ENCODE measurements around the gene CDC123. TPM values are rescaled to one million over a fixed set of nuclear protein-coding genes. Genes with fewer than 3 reads are reported as not detected.
A peak's percentile ranks its signal among the peaks of the same experiment; 100 is the strongest.

Gene CDC123, protein sequence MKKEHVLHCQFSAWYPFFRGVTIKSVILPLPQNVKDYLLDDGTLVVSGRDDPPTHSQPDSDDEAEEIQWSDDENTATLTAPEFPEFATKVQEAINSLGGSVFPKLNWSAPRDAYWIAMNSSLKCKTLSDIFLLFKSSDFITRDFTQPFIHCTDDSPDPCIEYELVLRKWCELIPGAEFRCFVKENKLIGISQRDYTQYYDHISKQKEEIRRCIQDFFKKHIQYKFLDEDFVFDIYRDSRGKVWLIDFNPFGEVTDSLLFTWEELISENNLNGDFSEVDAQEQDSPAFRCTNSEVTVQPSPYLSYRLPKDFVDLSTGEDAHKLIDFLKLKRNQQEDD
- total RNA-seq (2014; rRNA removed) = 74.2 and 110 TPM in 2 replicates
- percentile 77 among the genes with signal in this experiment for Bru-seq, nascent RNA
- BruChase-seq, experiment 1, labeled RNA remaining after a 6-hour chase = percentile 81 among the genes with signal in this experiment
- BruChase-seq, experiment 2, labeled RNA remaining after a 2-hour chase = percentile 73 among the genes with signal in this experiment
- long read RNA-seq, transcript CDC123-201 (13 exons, 1,542 nt) = major isoform, 68 of 98 reads
- long read RNA-seq, partial matches to known transcripts = 10 of 98 reads
- long read RNA-seq, other reads (novel, unspliced or antisense) = 19 of 98 reads

DNA sequence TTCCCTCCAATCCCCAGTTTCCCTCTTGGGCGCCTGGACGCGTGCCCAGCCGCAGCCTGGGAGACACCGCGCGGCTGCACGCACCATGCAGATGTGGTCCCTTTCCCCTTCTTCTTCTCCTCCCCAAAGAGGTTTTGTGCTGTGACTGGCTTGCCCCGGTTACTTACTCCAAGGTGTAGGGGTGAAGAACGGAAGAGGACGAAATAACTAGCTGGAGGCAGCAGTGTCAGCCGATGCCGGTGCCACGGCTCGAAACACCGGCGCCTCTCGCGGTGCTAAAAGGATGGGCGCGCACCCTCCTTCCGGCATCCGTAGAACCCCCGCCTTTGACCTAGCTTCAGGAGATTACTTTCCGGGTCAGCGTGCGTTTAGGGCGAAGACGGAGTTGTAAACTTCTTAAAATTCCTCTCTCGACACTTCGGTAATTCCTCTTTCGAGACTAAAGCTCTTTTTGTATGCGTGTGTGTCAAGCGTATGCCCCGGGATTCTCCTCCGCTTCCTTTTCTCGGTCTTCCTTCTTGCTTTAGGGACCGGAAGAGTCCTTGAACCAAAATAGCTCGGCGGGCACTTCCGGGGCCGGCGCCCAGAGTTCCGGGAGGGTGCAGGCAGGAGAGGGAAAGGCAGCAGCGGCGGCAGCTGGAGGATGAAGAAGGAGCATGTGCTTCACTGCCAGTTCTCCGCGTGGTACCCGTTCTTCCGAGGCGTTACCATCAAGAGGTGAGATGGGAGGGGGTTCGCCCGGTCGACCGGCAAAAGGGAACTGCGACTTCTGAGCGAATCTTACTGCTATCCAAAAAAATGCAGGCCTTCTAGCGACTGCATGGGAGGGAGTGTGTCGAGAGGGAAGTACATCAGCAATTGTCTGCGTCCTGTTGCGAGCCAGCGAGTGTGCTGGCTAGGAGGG is at the start of gene CDC123, which contains the start of gene NUDT5:
TSS of gene CDC123 (plus strand) at position 586 of the 904 bp plus-strand sequence. CDS start at position 644, 58 bp downstream.
TSS of gene NUDT5 (minus strand) at position 289 of the 904 bp plus-strand sequence. CDS start 9,600 bp downstream, outside the sequence.
- ChIA-PET POLR2A (ENCODE audit: unreplicated experiment) (interaction anchor here (0.6 to 1.1 kb wide), 2 partner anchors 25 to 438 kb away, joined by 3 to 9 read pairs; no protein-coding TSS in a partner anchor), CTCF (no interaction called here)
- no peaks in the 10 kb centered on the region for H3K9me2 ChIP-seq (replicated peaks; ENCODE audit: low read length)
- no peaks in the 10 kb centered on the region for H3F3A ChIP-seq (ENCODE audit: low read length, unreplicated experiment)
- no TSS peak for BruUV-seq (replicated peaks)
- H3K9me3 ChIP-seq (ENCODE audit: low read length) = no peaks in the 10 kb centered on the region
- TF ChIP-seq EZH2phosphoT487 (IDR thresholded peaks at IDR 0.05; ENCODE audit: borderline replicate concordance, low read length) (no peak), EZH2 (IDR thresholded peaks at IDR 0.05; ENCODE audit: low read length, unreplicated experiment) (no peak)
- TF ChIP-seq, protein P1, sequence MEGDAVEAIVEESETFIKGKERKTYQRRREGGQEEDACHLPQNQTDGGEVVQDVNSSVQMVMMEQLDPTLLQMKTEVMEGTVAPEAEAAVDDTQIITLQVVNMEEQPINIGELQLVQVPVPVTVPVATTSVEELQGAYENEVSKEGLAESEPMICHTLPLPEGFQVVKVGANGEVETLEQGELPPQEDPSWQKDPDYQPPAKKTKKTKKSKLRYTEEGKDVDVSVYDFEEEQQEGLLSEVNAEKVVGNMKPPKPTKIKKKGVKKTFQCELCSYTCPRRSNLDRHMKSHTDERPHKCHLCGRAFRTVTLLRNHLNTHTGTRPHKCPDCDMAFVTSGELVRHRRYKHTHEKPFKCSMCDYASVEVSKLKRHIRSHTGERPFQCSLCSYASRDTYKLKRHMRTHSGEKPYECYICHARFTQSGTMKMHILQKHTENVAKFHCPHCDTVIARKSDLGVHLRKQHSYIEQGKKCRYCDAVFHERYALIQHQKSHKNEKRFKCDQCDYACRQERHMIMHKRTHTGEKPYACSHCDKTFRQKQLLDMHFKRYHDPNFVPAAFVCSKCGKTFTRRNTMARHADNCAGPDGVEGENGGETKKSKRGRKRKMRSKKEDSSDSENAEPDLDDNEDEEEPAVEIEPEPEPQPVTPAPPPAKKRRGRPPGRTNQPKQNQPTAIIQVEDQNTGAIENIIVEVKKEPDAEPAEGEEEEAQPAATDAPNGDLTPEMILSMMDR (conservative IDR thresholded peaks at IDR 0.05; ENCODE audit: low read depth, low read length) = no peak
- peaks cover 83% of the 10 kb centered on the region for H3K79me2 ChIP-seq (ENCODE audit: low read length)
- H3K9ac ChIP-seq (ENCODE audit: low read length) = peak within 1 kb of the TSS; percentile 93
- peaks cover 4% of the 10 kb centered on the region; the same call in 1 of the 2 replicates for H4K20me1 ChIP-seq (ENCODE audit: low read length)
- intact Hi-C loops (cut with micrococcal nuclease) = no loop called here
- DNase-seq (peak; percentile 72), ATAC-seq (peak; percentile 91)
- peak within 1 kb of the TSS; percentile 98 for H3K4me3 ChIP-seq (ENCODE audit: low read length)
- H3K27ac ChIP-seq (ENCODE audit: low read length) = peak within 1 kb of the TSS; percentile 77
- H3K27me3 ChIP-seq (ENCODE audit: low read length) = no peaks in the 10 kb centered on the region
- peaks cover 11% of the 10 kb centered on the region; the same call in 1 of the 2 replicates for H3K4me1 ChIP-seq (ENCODE audit: insufficient read depth, low read length)
- peaks cover 7% of the 10 kb centered on the region; the same call in 1 of the 2 replicates for H3K36me3 ChIP-seq (ENCODE audit: low read depth, low read length)
- H3K4me2 ChIP-seq (ENCODE audit: low read length) = peak within 1 kb of the TSS; percentile 90
- H2AFZ ChIP-seq (ENCODE audit: low read length) = peak within 1 kb of the TSS; percentile 89

DNA sequence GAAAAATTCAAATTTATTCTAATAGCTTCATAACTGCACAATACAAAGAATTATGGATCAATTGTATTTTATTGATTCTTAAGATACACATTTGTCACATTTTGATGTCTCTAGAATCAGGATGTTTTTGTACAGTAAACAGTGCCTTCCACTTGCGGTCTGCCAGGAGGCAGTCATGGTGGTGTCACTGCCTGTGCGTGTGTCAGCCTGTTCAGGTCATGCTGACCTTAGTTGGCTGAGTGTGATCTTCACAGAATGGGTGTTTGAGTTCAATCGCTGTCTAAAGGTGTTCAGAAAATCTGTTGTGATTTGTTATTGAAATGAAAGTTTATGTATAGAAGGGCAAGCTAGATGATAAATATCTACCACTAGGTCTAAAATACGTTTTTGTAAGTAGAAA is 45.8 kb upstream of the CDC123 start:
- intact Hi-C loops (cut with micrococcal nuclease) = no loop called here
- TF ChIP-seq EZH2phosphoT487 (IDR thresholded peaks at IDR 0.05; ENCODE audit: borderline replicate concordance, low read length) = no peak
- TF ChIP-seq, protein P1 (conservative IDR thresholded peaks at IDR 0.05; ENCODE audit: low read depth, low read length) = no peak
- no peak for TF ChIP-seq EZH2 (IDR thresholded peaks at IDR 0.05; ENCODE audit: low read length, unreplicated experiment)
- Histone ChIP-seq H3K27me3 (ENCODE audit: low read length) (no peaks in the 10 kb centered on the region), H3K9ac (ENCODE audit: low read length) (no peak overlapping the region), H3K36me3 (ENCODE audit: low read depth, low read length) (no peaks in the 10 kb centered on the region), H3K79me2 (ENCODE audit: low read length) (no peaks in the 10 kb centered on the region), H4K20me1 (ENCODE audit: low read length) (no peaks in the 10 kb centered on the region), H3K4me2 (ENCODE audit: low read length) (no peak overlapping the region), H3K27ac (ENCODE audit: low read length) (no peak overlapping the region), H2AFZ (ENCODE audit: low read length) (no peak overlapping the region), H3F3A (ENCODE audit: low read length, unreplicated experiment) (no peaks in the 10 kb centered on the region), H3K4me3 (ENCODE audit: low read length) (no peak overlapping the region), H3K9me3 (ENCODE audit: low read length) (no peaks in the 10 kb centered on the region), H3K4me1 (ENCODE audit: insufficient read depth, low read length) (no peaks in the 10 kb centered on the region), H3K9me2 (replicated peaks; ENCODE audit: low read length) (no peaks in the 10 kb centered on the region)
- ATAC-seq (no peak), DNase-seq (no peak)
- BruUV-seq (replicated peaks) = no TSS peak
- POLR2A ChIA-PET (ENCODE audit: unreplicated experiment) = no interaction called here
- CTCF ChIA-PET = no interaction called here
